ENCODE measurements around the gene DEFB132. TPM values are rescaled to one million over a fixed set of nuclear protein-coding genes. Genes with fewer than 3 reads are reported as not detected.

DEFB132 gene
- total and polyA plus RNA-seq, 2 of the 13 experiments (the other 11 are each of a cell fraction or from before 2014, with no cell fraction given) = not detected

DNA sequence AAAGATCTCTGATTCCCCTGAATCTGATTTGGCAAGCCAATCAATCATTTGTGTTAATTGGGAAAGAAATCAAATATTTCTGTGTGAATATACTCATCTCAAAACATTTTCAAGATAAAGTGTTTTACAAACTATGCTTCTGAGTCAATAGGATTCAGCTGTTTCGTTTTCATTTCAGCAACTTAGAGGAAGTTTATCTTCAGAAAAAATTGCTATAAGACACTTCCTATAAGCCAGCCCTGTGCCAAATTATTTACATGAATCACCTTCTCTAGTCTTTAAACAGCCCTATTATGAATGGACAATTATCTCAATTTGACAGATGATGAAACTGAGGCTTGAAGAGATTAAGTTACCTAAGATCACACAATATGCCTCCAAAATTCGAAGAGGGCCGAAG, 19.6 kb upstream of the DEFB132 start:
- ChIA-PET POLR2A (no interaction called here), CTCF (ENCODE audit: low intra/inter-chr PET ratio, low total read pairs) (no interaction called here)
- in situ Hi-C loops (cut with HindIII; ENCODE audit: extremely low pct_ligation_motif_present, low pct_unique_long_range_greater_than_20kb) = no loop called here
- intact Hi-C loops (cut with micrococcal nuclease; ENCODE audit: unreplicated experiment) = no loop called here
- Histone ChIP-seq H3K4me1 (ENCODE audit: insufficient read depth, low read length) (no peaks in the 10 kb centered on the region), H3K9ac (ENCODE audit: insufficient read depth, low read depth, low read length) (no peak overlapping the region), H2AFZ (ENCODE audit: low read length) (no peak overlapping the region), H3K79me2 (ENCODE audit: insufficient read depth, low read length) (no peaks in the 10 kb centered on the region), H3K4me2 (ENCODE audit: low read depth, low read length) (no peak overlapping the region), H3K4me3 (replicated peaks in 1 of 3; ENCODE audit: insufficient read depth in 1 of 3, low read depth in 2 of 3, low read length in 3 of 3) (no peak overlapping the region), H3K9me3 (ENCODE audit: low read length) (no peaks in the 10 kb centered on the region), H4K20me1 (ENCODE audit: insufficient read depth, low read length) (no peaks in the 10 kb centered on the region), H3K27me3 (ENCODE audit: control insufficient read depth in 1 of 2, insufficient read depth in 2 of 2, low read length in 2 of 2) (peaks cover 2 to 17% of the 10 kb centered on the region in 2 experiments; a peak in 3 of 5 replicates), H3K27ac (ENCODE audit: extremely low read length, insufficient read depth, low read length) (no peak overlapping the region), H3K36me3 (replicated peaks in 1 of 2; ENCODE audit: control insufficient read depth in 1 of 2, insufficient read depth in 2 of 2, low read length in 2 of 2) (no peaks in the 10 kb centered on the region)
- 0% methylated on average over 3 of the region's 3 CpGs for WGBS (ENCODE audit: low lambda C conversion rate)
- ATAC-seq (no peak), DNase-seq (ENCODE audit: low spot score) (no peak), FAIRE-seq (no peak)
- no TSS peak for BruUV-seq (replicated peaks)
- TF ChIP-seq, protein P1, sequence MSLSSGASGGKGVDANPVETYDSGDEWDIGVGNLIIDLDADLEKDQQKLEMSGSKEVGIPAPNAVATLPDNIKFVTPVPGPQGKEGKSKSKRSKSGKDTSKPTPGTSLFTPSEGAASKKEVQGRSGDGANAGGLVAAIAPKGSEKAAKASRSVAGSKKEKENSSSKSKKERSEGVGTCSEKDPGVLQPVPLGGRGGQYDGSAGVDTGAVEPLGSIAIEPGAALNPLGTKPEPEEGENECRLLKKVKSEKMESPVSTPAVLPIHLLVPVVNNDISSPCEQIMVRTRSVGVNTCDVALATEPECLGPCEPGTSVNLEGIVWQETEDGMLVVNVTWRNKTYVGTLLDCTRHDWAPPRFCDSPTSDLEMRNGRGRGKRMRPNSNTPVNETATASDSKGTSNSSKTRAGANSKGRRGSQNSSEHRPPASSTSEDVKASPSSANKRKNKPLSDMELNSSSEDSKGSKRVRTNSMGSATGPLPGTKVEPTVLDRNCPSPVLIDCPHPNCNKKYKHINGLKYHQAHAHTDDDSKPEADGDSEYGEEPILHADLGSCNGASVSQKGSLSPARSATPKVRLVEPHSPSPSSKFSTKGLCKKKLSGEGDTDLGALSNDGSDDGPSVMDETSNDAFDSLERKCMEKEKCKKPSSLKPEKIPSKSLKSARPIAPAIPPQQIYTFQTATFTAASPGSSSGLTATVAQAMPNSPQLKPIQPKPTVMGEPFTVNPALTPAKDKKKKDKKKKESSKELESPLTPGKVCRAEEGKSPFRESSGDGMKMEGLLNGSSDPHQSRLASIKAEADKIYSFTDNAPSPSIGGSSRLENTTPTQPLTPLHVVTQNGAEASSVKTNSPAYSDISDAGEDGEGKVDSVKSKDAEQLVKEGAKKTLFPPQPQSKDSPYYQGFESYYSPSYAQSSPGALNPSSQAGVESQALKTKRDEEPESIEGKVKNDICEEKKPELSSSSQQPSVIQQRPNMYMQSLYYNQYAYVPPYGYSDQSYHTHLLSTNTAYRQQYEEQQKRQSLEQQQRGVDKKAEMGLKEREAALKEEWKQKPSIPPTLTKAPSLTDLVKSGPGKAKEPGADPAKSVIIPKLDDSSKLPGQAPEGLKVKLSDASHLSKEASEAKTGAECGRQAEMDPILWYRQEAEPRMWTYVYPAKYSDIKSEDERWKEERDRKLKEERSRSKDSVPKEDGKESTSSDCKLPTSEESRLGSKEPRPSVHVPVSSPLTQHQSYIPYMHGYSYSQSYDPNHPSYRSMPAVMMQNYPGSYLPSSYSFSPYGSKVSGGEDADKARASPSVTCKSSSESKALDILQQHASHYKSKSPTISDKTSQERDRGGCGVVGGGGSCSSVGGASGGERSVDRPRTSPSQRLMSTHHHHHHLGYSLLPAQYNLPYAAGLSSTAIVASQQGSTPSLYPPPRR (CRISPR knock-in tag; IDR thresholded peaks at IDR 0.05; ENCODE audit: borderline replicate concordance) = no peak
- TF ChIP-seq MED1 (CRISPR knock-in tag; IDR thresholded peaks at IDR 0.05) = no peak
- no peak for TF ChIP-seq ZNF616 (CRISPR knock-in tag; IDR thresholded peaks at IDR 0.05; ENCODE audit: low read depth)
- no peak for TF ChIP-seq MATR3 (CRISPR knock-in tag; IDR thresholded peaks at IDR 0.05)
- TF ChIP-seq SAP130 (CRISPR knock-in tag; IDR thresholded peaks at IDR 0.05; ENCODE audit: low read depth) = no peak
- TF ChIP-seq SIN3B (IDR thresholded peaks at IDR 0.05; ENCODE audit: low read length) = no peak
- no peak for TF ChIP-seq TMF1 (CRISPR knock-in tag; IDR thresholded peaks at IDR 0.05; ENCODE audit: low read depth)
- TF ChIP-seq ETV5 (CRISPR knock-in tag; IDR thresholded peaks at IDR 0.05; ENCODE audit: borderline replicate concordance) = no peak
- TF ChIP-seq ZNF619 (CRISPR knock-in tag; IDR thresholded peaks at IDR 0.05) = no peak
- no peak for TF ChIP-seq ZNF850 (CRISPR knock-in tag; conservative IDR thresholded peaks at IDR 0.05)
- TF ChIP-seq, protein P2, sequence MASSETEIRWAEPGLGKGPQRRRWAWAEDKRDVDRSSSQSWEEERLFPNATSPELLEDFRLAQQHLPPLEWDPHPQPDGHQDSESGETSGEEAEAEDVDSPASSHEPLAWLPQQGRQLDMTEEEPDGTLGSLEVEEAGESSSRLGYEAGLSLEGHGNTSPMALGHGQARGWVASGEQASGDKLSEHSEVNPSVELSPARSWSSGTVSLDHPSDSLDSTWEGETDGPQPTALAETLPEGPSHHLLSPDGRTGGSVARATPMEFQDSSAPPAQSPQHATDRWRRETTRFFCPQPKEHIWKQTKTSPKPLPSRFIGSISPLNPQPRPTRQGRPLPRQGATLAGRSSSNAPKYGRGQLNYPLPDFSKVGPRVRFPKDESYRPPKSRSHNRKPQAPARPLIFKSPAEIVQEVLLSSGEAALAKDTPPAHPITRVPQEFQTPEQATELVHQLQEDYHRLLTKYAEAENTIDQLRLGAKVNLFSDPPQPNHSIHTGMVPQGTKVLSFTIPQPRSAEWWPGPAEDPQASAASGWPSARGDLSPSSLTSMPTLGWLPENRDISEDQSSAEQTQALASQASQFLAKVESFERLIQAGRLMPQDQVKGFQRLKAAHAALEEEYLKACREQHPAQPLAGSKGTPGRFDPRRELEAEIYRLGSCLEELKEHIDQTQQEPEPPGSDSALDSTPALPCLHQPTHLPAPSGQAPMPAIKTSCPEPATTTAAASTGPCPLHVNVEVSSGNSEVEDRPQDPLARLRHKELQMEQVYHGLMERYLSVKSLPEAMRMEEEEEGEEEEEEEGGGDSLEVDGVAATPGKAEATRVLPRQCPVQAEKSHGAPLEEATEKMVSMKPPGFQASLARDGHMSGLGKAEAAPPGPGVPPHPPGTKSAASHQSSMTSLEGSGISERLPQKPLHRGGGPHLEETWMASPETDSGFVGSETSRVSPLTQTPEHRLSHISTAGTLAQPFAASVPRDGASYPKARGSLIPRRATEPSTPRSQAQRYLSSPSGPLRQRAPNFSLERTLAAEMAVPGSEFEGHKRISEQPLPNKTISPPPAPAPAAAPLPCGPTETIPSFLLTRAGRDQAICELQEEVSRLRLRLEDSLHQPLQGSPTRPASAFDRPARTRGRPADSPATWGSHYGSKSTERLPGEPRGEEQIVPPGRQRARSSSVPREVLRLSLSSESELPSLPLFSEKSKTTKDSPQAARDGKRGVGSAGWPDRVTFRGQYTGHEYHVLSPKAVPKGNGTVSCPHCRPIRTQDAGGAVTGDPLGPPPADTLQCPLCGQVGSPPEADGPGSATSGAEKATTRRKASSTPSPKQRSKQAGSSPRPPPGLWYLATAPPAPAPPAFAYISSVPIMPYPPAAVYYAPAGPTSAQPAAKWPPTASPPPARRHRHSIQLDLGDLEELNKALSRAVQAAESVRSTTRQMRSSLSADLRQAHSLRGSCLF (CRISPR knock-in tag; IDR thresholded peaks at IDR 0.05; ENCODE audit: borderline replicate concordance) = no peak
- TF ChIP-seq, protein P3, sequence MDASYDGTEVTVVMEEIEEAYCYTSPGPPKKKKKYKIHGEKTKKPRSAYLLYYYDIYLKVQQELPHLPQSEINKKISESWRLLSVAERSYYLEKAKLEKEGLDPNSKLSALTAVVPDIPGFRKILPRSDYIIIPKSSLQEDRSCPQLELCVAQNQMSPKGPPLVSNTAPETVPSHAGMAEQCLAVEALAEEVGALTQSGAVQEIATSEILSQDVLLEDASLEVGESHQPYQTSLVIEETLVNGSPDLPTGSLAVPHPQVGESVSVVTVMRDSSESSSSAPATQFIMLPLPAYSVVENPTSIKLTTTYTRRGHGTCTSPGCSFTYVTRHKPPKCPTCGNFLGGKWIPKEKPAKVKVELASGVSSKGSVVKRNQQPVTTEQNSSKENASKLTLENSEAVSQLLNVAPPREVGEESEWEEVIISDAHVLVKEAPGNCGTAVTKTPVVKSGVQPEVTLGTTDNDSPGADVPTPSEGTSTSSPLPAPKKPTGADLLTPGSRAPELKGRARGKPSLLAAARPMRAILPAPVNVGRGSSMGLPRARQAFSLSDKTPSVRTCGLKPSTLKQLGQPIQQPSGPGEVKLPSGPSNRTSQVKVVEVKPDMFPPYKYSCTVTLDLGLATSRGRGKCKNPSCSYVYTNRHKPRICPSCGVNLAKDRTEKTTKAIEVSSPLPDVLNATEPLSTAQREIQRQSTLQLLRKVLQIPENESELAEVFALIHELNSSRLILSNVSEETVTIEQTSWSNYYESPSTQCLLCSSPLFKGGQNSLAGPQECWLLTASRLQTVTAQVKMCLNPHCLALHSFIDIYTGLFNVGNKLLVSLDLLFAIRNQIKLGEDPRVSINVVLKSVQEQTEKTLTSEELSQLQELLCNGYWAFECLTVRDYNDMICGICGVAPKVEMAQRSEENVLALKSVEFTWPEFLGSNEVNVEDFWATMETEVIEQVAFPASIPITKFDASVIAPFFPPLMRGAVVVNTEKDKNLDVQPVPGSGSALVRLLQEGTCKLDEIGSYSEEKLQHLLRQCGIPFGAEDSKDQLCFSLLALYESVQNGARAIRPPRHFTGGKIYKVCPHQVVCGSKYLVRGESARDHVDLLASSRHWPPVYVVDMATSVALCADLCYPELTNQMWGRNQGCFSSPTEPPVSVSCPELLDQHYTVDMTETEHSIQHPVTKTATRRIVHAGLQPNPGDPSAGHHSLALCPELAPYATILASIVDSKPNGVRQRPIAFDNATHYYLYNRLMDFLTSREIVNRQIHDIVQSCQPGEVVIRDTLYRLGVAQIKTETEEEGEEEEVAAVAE (CRISPR knock-in tag; IDR thresholded peaks at IDR 0.05; ENCODE audit: borderline replicate concordance) = no peak

All from HepG2 (cell line).